Type B pancreatic cell (in vitro differentiated cells): ENCODE data around the gene ZNF544. TPM values are rescaled to one million over a fixed set of nuclear protein-coding genes. Genes with fewer than 3 reads are reported as not detected.

Experiments used
- DNase-seq: peaks from one replicate; pipeline ENCODE4 v3.0.0; 2021; ENCODE audit warnings: mixed read lengths; ENCODE audit not compliant: unreplicated experiment; ENCODE audit errors: extremely low spot score
- H3K27ac Mint-ChIP-seq: 2 replicates; pipeline ENCODE4 v1.8.0; 2021; ENCODE audit warnings: mild to moderate bottlenecking, mixed read lengths
- H3K27me3 Mint-ChIP-seq: 2 replicates; pipeline ENCODE4 v1.8.0; 2021; ENCODE audit warnings: mixed read lengths
- H3K36me3 Mint-ChIP-seq: 2 replicates; pipeline ENCODE4 v1.8.0; 2021; ENCODE audit warnings: mixed read lengths
- H3K4me1 Mint-ChIP-seq: one replicate; pipeline ENCODE4 v1.8.0; 2021; ENCODE audit warnings: mixed read lengths; ENCODE audit not compliant: unreplicated experiment
- H3K4me3 Mint-ChIP-seq: 2 replicates; pipeline ENCODE4 v1.8.0; 2021; ENCODE audit warnings: mild to moderate bottlenecking, mixed read lengths
- H3K9me3 Mint-ChIP-seq: 2 replicates; pipeline ENCODE4 v1.8.0; 2021; ENCODE audit warnings: mixed read lengths
- CTCF ChIP-seq: fragments of 200-600 bp; sonication (generic); conservative IDR thresholded peaks from 2 replicates; pipeline ENCODE4 v1.5.0; 2021; ENCODE audit warnings: antibody characterized with exemption, mild to moderate bottlenecking
- total RNA-seq: library from RNA; stranded (reverse); gene quantifications from 2 replicates; pipeline ENCODE4 v1.2.1, GENCODE V29; 2021; ENCODE audit warnings: low replicate concordance

ZNF544 gene
- total RNA-seq, 1 donor from 2014 or later, result 52.0 TPM

- Mint-ChIP-seq H3K27me3 (no peaks in the 10 kb centered on the region), H3K9me3 (peaks cover 32% of the 10 kb centered on the region), H3K4me1 (no peaks in the 10 kb centered on the region), H3K36me3 (peaks cover 64% of the 10 kb centered on the region), H3K27ac (no peak overlapping the region), H3K4me3 (no peak overlapping the region)
- no peak for TF ChIP-seq CTCF
- DNase-seq, result no peak
Observed at GRCh38 chr19:58213075-58213369, 15.7 kb upstream of the ZNF544 start.

- Mint-ChIP-seq H3K9me3 (peaks cover 20% of the 10 kb centered on the region), H3K27ac (no peak overlapping the region)
- no peak for TF ChIP-seq CTCF
Observed at GRCh38 chr19:58217069-58217481, 11.6 kb upstream of the ZNF544 start.

GRCh38 chr19:58217607-58218391 lies 10.9 kb upstream of the ZNF544 start:
- Mint-ChIP-seq H3K27ac (no peak overlapping the region), H3K4me1 (no peaks in the 10 kb centered on the region), H3K36me3 (peaks cover 18% of the 10 kb centered on the region), H3K27me3 (no peaks in the 10 kb centered on the region), H3K4me3 (no peak overlapping the region), H3K9me3 (peaks cover 18% of the 10 kb centered on the region)
- no peak for TF ChIP-seq CTCF
- DNase-seq, result no peak

More at GRCh38 chr19:58217069-58217481, 11.6 kb upstream of the ZNF544 start:
- Mint-ChIP-seq H3K27me3 (no peaks in the 10 kb centered on the region), H3K4me1 (no peaks in the 10 kb centered on the region), H3K36me3 (peaks cover 26% of the 10 kb centered on the region), H3K4me3 (no peak overlapping the region)
- no peak for DNase-seq

- no peak overlapping the region for H3K27ac Mint-ChIP-seq
- peaks cover 10% of the 10 kb centered on the region for H3K9me3 Mint-ChIP-seq
- no peaks in the 10 kb centered on the region for H3K27me3 Mint-ChIP-seq
- no peak for DNase-seq
- no peak overlapping the region for H3K4me3 Mint-ChIP-seq
- H3K4me1 Mint-ChIP-seq, result no peaks in the 10 kb centered on the region
- TF ChIP-seq CTCF, result peak; percentile 51
- H3K36me3 Mint-ChIP-seq, result peaks cover 7% of the 10 kb centered on the region
Observed at GRCh38 chr19:58218899-58219298, 9.8 kb upstream of the ZNF544 start.

- H3K9me3 Mint-ChIP-seq, result peaks cover 14% of the 10 kb centered on the region
- TF ChIP-seq CTCF, result no peak
- H3K27ac Mint-ChIP-seq, result peak overlapping the region; percentile 93
- peak overlapping the region; percentile 96 for H3K4me3 Mint-ChIP-seq
- DNase-seq, result peak; percentile 75
- peaks cover 8% of the 10 kb centered on the region for H3K4me1 Mint-ChIP-seq
- H3K27me3 Mint-ChIP-seq, result no peaks in the 10 kb centered on the region
- H3K36me3 Mint-ChIP-seq, result peaks cover 41% of the 10 kb centered on the region
Observed at GRCh38 chr19:58227964-58228584, 640 bp upstream of the ZNF544 start.
